ENCODE results near the gene CITED1.

DNA sequence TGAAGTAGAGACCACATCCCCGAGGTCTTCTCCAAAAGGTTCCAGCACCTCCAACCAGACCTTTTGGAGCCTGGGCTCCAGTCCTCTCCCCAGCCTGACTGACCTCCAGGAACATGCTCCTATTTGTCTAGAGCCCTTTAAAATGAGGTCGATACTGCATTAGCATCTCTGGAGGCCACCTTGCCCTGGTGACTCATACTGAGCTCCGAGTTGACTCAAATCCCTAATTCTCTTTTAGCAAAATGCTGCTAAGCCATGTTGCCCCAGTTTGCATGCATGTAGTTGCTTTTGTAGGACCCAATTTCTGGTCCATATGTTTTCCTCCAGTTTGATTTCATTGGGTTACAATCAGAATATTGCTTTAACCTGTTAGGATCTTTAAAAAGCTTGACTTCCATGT, 43.5 kb upstream of the CITED1 start:
- TF ChIP-seq, protein P1, sequence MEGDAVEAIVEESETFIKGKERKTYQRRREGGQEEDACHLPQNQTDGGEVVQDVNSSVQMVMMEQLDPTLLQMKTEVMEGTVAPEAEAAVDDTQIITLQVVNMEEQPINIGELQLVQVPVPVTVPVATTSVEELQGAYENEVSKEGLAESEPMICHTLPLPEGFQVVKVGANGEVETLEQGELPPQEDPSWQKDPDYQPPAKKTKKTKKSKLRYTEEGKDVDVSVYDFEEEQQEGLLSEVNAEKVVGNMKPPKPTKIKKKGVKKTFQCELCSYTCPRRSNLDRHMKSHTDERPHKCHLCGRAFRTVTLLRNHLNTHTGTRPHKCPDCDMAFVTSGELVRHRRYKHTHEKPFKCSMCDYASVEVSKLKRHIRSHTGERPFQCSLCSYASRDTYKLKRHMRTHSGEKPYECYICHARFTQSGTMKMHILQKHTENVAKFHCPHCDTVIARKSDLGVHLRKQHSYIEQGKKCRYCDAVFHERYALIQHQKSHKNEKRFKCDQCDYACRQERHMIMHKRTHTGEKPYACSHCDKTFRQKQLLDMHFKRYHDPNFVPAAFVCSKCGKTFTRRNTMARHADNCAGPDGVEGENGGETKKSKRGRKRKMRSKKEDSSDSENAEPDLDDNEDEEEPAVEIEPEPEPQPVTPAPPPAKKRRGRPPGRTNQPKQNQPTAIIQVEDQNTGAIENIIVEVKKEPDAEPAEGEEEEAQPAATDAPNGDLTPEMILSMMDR (IDR thresholded peaks at IDR 0.05; ENCODE audit: insufficient read depth, low read length, poor library complexity, severe bottlenecking) = no peak
- TF ChIP-seq EZH2phosphoT487 (conservative IDR thresholded peaks at IDR 0.05; ENCODE audit: low read length) = no peak
